Left renal pelvis (tissue), 4 donors: Measurements from ENCODE around the gene CLDN8. TPM values are rescaled to one million over a fixed set of nuclear protein-coding genes. Genes with fewer than 3 reads are reported as not detected.

Experiments
- DNase-seq, 4 donors: peaks; one replicate each; pipeline ENCODE4 v3.0.0-alpha.2; 2013; ENCODE audit warnings: low read depth in 4 of 4, low spot score in 3 of 4
- polyA plus RNA-seq, 4 donors: library from polyadenylated mRNA; unstranded; fragments of 120-200 nt; gene quantifications; one replicate each; pipeline ENCODE4 v1.2.1, GENCODE V29; 2013; ENCODE audit not compliant: insufficient read length in 4 of 4

Gene CLDN8
- polyA plus RNA-seq, 4 donors, result 1.1 to 81.3 (median 59.7) TPM

- DNase-seq, result no peak
These were observed 9.2 kb downstream of the CLDN8 start for GRCh38 chr21:30206551-30207251.

GRCh38 chr21:30200000-30200399 is 15.9 kb downstream of the CLDN8 start:
- DNase-seq, result no peak

GRCh38 chr21:30194701-30195299 is 21.1 kb downstream of the CLDN8 start:
- DNase-seq, result no peak

GRCh38 chr21:30193201-30193600 is 22.7 kb downstream of the CLDN8 start:
- no peak for DNase-seq

- DNase-seq, result no peak
These were observed 25.3 kb downstream of the CLDN8 start for GRCh38 chr21:30190554-30190953.

- no peak for DNase-seq
These were observed 26.1 kb downstream of the CLDN8 start for GRCh38 chr21:30189773-30190172.

- DNase-seq, result no peak
These were observed 29.7 kb downstream of the CLDN8 start for GRCh38 chr21:30186242-30186641.

GRCh38 chr21:30168086-30168485 is 47.8 kb downstream of the CLDN8 start:
- no peak for DNase-seq

- no peak for DNase-seq
These were observed 49.2 kb downstream of the CLDN8 start, which contains the start of gene CLDN17 for GRCh38 chr21:30166705-30167104. CLDN17 (minus strand) TSS chr21:30166805; CDS start chr21:30166617, 188 bp downstream.

- no peak for DNase-seq
These were observed 49.7 kb downstream of the CLDN8 start for GRCh38 chr21:30166171-30166570.

GRCh38 chr21:30164796-30165195 is 51.1 kb downstream of the CLDN8 start:
- DNase-seq, result no peak

Other genes starting within 250 kb of the CLDN8 start
- gene CLDN17, start 49.3 kb downstream of the CLDN8 start, polyA plus RNA-seq, result not detected
- not detected for gene KRTAP24-1, start 66.9 kb upstream of the CLDN8 start, polyA plus RNA-seq
- not detected for gene KRTAP25-1, start 73.4 kb upstream of the CLDN8 start, polyA plus RNA-seq
- gene KRTAP26-1, start 104.2 kb upstream of the CLDN8 start, polyA plus RNA-seq, result not detected
- gene KRTAP27-1, start 121.6 kb upstream of the CLDN8 start, polyA plus RNA-seq, result not detected
- not detected for gene KRTAP23-1, start 132.5 kb upstream of the CLDN8 start, polyA plus RNA-seq
- not detected for gene KRTAP13-2, start 156.2 kb upstream of the CLDN8 start, polyA plus RNA-seq
- gene KRTAP13-1, start 179.9 kb upstream of the CLDN8 start, polyA plus RNA-seq, result not detected
- gene KRTAP13-3, start 209.8 kb upstream of the CLDN8 start, polyA plus RNA-seq, result not detected
- not detected for gene KRTAP13-4, start 214.1 kb upstream of the CLDN8 start, polyA plus RNA-seq
- gene KRTAP15-1, start 224.2 kb upstream of the CLDN8 start, polyA plus RNA-seq, result not detected